Activated CD4-positive, alpha-beta T cell treated with anti-CD3 and anti-CD28 coated beads, Interleukin-2, Interleukin-6, amounts not matched to agents 100 ng/mL and 50 ng/mL, durations not matched to agents 16 hours and 8 hours (primary cell): ENCODE results near the gene KLHL13.
"Not testable (repeated sequence)": the region's sequence is repeated elsewhere in the genome, so short reads cannot be mapped to it uniquely, and the experiment has no call there.

Experiments
- DNase-seq: peaks from one replicate; pipeline ENCODE4 v3.0.0-alpha.2; 2020

Gene KLHL13

GRCh38 chrX:118116713-118117550, at the start of gene KLHL13:
Gene KLHL13, minus strand, starts transcription at chrX:118116810. Its CDS starts 88,337 bp downstream, at chrX:118028473.
- peak; percentile 9 for DNase-seq

DNA sequence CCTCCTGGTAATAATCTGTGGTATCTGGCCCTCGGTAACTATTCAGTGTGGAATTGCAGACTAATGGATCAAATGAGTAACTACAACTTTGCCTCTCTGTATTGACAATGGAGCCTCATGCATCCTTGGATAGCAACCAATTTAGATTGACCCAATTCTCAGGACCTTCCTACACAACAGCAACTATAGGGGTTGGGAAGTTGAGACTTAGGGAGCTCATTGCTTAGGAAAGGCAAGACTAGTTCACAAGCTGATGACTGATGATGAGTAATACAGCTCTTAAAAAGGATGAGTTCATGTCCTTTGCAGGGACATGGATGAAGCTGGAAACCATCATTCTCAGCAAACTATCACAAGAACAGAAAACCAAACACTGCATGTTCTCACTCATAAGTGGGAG, 47.5 kb upstream of the KLHL13 start:
- no peak for DNase-seq

GRCh38 chrX:118156953-118157608, 40.5 kb upstream of the KLHL13 start:
- DNase-seq, result no peak

DNA sequence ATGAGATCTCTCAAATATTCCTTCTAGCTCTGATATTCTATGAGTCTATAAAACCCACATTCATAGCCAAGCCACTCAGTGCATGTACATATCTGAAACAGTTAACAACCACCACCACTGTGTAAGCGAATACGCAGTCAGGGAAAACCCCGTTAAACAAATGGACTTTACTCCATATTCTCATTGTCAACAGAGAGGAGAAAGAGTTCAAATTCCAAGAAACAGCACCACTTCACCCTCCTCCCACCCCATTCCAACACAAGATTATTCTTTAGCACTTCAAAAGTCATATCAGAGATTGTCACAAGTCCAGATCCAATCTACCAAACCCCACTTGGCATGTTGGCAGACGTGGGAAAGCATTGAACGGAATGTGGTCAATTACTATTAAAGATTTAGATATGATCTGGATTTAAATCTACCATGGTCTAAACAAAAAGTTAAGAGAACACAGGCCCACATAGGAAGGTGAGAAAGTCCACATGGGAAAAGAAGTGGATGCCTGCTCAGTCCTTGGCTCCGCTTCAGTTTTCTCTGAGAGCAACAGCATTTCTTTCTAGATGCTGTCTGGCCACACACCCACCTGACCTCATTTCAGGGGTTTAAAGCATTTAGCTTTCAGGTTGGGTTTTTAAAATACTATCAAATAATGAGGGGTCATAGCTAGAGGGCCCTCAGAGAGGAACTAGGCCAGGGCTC, 39.8 kb upstream of the KLHL13 start:
- no peak for DNase-seq

DNA sequence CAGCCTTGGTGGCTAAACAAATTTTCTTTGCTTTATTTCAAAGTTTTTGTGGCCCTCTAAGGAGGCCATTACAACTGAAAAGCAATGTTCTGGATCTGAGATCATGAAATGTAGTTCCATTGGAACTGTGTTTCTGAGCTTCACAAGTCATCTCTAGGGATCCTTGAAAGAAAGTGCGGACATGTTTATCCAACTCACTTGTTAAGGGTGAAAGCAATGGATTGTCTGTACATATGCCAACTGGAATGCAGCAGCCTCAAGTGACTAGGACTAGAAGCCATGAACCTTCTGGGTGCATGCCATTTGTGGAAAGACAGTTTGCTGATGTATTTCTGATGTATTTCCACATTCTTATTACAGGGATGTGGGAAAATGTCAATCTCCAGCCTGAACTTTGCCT, 36.7 kb upstream of the KLHL13 start:
- DNase-seq, result no peak

DNA sequence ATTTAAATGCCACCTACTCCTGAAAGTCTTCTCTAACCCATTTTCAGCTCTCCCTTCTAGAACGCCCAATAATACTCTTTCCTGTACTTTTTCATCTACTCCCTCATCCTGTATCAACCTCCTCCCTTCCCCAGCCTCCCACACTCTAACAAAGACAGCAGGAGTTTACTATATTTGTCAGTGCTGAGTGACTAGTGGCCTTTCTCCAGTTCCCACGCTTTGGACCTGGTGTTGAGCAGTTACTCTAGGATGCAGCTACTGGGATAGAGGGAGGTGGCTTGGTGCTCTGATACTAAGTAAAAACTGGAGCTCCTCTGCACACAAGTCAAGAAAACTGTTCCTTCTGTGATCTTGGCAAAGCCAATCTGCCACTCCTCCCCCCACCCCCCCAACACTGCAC, 36.1 kb upstream of the KLHL13 start:
- DNase-seq, result no peak

GRCh38 chrX:118148737-118149136, 32.1 kb upstream of the KLHL13 start:
- DNase-seq, result no peak

DNA sequence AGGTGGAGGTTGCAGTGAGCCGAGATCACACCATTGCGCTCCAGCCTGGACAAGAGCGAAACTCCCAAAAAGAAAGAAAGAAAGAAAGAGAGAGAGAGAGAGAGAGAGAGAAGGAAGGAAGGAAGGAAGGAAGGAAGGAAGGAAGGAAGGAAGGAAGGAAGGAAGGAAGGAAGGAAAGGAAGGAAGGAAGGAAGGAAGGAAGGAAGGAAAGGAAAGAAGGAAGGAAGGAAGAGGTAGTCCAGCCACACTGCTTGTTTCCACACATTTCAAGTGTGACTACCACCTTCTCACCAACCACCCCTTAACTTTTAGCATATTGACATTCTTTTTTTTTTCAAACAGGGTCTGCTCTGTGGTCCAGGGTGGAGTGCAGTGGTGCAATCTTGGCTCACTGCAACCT, 31.2 kb upstream of the KLHL13 start:
- DNase-seq, result not testable (repeated sequence)

DNA sequence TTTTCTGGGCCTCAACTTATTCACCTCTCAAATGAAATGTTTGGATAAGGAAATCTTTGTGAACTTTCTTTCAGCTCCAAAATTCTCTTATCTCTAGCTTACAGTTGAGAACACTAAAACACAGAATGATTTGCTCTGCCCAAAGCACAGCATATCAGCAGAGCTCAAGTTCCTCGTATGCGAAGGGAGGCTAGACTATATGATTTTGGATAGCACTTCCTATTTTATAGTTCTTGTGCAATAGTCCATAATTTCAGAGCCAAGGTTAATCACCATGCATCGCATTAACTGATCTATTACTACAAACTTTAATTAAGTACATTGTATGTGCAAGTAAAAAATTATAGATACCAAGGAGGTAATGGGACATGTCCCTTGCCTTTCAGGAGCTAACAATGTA, 27.0 kb upstream of the KLHL13 start:
- DNase-seq, result no peak

DNA sequence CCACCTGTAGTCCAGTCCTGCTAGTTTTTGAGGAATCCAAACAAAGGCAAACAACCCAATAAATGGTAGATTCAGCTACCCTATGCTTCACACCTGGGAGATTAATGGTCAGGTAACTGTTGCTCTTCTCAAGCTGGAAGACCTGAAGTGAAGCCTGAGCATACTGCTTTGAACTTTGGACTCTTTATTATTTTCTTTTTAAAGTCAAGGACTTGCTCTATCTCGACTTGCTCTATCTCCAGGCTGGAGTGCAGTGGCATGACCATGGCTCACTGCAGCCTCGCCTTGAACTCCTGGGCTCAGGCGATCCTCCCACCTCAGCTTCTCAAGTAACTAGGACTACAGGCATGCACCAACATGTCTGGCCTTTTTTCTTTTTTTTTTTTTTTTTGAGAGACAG, 14.7 kb upstream of the KLHL13 start:
- no peak for DNase-seq

- no peak for DNase-seq
Measured at GRCh38 chrX:118129681-118130080, 13.1 kb upstream of the KLHL13 start.

- no peak for DNase-seq
Measured at GRCh38 chrX:118128724-118129123, 12.1 kb upstream of the KLHL13 start.

GRCh38 chrX:118126286-118126685, 9.7 kb upstream of the KLHL13 start:
- no peak for DNase-seq

GRCh38 chrX:118124243-118124642, 7.6 kb upstream of the KLHL13 start:
- DNase-seq, result not testable (repeated sequence)

GRCh38 chrX:118117741-118118140, 1.1 kb upstream of the KLHL13 start:
- DNase-seq, result no peak

DNA sequence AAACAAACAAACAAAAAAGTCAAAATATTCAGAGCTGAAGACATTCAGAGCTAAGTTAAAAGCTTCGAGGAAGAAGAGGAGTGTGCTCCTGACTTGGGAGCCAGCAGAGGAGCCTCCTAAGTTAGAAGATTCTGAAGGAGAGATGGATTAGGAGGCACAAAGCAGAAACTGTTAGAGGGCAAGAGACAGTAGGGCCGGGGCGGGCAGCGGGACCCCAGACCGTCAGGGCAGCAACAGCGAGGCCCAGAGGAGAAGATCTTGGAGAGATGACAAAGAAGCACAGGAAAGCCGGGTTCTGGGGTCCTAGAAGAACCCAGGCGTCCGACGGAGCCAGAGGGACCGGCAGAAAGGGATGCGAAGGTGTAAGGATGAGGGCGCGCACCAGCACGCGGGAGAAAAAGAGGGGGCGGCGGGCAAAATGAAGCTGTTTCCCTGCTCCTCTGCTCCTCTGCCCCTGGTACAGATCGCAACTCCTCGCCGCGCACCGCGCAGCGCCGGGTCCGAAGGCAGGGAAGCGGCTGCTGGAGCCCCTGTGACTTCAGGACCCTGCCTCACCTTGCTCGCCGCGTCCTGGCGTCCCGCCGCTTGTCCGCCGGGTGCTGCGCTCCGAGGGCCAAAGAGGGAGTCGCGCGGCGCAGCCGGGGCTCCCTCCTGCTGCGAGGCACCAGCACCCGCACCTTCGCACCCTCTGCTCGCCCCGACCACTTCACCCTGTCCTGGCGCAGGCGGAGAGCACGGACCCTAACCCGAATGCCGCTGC, 477 bp downstream of the KLHL13 start:
- DNase-seq, result no peak

DNA sequence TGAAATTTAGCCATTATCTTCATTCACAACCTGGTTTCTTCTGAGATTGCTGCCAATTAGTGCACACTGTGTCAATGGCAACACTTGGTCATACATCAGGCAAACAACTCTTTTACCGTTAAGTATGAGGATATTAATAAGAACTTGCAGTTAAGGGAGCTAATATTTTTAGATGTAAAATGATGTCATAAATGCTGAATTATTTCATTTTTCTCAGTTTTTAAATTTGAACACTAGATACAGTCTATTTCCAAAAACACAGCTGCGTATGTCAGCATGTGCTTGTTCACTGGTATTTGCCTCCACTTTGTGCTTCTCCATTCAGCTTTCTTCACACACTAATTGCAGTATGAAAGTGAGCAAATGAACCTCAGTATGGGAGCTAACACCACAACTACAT, 1.6 kb downstream of the KLHL13 start:
- no peak for DNase-seq

DNA sequence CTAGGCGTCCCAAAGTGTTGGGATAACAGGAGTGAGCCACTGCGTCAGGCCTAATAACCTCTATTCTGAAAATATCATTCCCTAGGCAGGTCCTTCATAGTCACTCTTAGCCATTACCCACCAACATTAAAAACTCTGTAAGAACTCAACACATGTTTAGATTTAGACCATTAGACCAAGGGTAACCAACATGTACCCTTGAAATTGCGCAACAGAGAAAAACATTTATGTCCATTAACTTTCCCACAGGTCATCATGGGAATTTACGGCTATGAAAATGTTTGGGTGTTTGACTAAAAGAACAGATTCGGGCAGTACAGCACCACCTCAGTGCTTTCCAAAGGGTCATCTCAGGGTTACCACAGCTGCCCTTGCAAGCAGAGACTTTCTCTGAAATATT, 7.5 kb downstream of the KLHL13 start:
- no peak for DNase-seq

DNA sequence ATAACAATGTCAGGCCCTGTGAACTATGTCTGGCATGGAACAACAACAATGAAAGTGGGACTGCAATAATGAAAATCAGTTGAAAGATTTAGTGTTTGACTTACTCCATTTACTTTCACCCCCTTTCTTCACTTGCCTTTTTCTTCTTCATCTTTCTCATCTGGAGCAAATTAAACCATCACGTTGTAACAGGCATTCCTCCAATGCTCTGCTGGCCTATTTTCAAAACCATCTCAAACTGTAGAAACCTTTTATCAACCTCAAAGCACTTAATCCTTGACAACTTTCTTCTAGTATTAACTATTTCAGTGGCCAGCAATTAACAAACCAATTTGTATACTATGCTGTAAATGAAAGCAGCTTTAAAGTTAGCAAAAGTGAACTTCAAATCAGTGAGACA, 8.3 kb downstream of the KLHL13 start:
- DNase-seq, result no peak

DNA sequence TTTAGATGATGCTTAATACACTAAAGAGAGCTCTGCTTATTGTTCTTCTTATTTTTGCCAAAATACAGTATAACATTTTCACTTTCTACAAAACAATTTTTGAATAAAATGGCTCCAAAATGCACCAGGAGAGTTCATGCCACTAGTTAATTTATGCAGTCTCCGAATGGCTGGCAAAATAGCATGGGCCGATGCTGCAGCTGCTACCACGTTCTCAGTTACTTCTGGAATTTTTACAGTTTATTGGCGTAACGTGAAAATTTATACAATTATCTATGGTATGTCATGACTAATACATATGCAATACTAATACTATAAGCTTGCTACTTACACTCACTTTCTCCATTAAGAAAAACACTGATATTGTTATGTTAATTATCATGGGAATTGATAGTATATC, 16.5 kb downstream of the KLHL13 start:
- no peak for DNase-seq

- no peak for DNase-seq
Measured at GRCh38 chrX:118088084-118088483, 28.5 kb downstream of the KLHL13 start.

- DNase-seq, result no peak
Measured at GRCh38 chrX:118074196-118074595, 42.4 kb downstream of the KLHL13 start.

- no peak for DNase-seq
Measured at GRCh38 chrX:118066867-118067515, 49.6 kb downstream of the KLHL13 start.
